BJ (cell line): Measurements from ENCODE around the gene CRACR2B. TPM values are rescaled to one million over a fixed set of nuclear protein-coding genes. Genes with fewer than 3 reads are reported as not detected.

Experiments used
- CTCF ChIA-PET: fragments of 350-600 bp; formaldehyde crosslinking; extraction: SDS; loops from one replicate; lab custom pipeline; 2021; ENCODE audit warnings: antibody characterized with exemption, inconsistent platforms; lab: Yijun Ruan, JAX
- POLR2A ChIA-PET: fragments of 300-600 bp; sonication (Branson Sonifier 250); formaldehyde crosslinking; extraction: SDS; loops from one replicate; lab custom pipeline; 2021; ENCODE audit warnings: antibody characterized with exemption; lab: Charles Lee
- DNase-seq: peaks from one replicate; pipeline ENCODE4 v3.0.0-alpha.2; 2011; ENCODE audit warnings: low read depth
- H3K27me3 ChIP-seq: 2 replicates; pipeline ENCODE4 v1.6.0; 2011; ENCODE audit warnings: low read length; ENCODE audit not compliant: control insufficient read depth, insufficient read depth
- H3K36me3 ChIP-seq: 2 replicates; pipeline ENCODE4 v1.5.1; 2011; ENCODE audit warnings: low read length; ENCODE audit not compliant: control insufficient read depth, insufficient read depth
- H3K4me3 ChIP-seq: 2 replicates; pipeline ENCODE4 v1.5.1; 2011; ENCODE audit warnings: low read depth, mild to moderate bottlenecking, control low read depth, low read length
- CTCF ChIP-seq: IDR thresholded peaks from 2 replicates; pipeline ENCODE4 v1.5.1; 2011; ENCODE audit warnings: low read depth, mild to moderate bottlenecking, control low read depth, inconsistent platforms, low read length, moderate library complexity; ENCODE audit not compliant: insufficient read depth
- polyA plus RNA-seq: library from polyadenylated mRNA; depleted of rRNA; stranded (reverse); fragments of >200 nt; gene quantifications from 2 replicates; pipeline ENCODE4 v1.2.3, GENCODE V29; 2011

Gene CRACR2B
- polyA plus RNA-seq, 1 experiment, result 0.16 TPM

- Histone ChIP-seq H3K36me3 (peaks cover 46% of the 10 kb centered on the region), H3K27me3 (no peaks in the 10 kb centered on the region), H3K4me3 (no peak overlapping the region)
- TF ChIP-seq CTCF, result no peak
- ChIA-PET POLR2A (no interaction called here), CTCF (interaction anchor here (0.7 to 1.3 kb wide), 2 partner anchors 20 to 59 kb away, joined by 3 read pairs; no protein-coding TSS in a partner anchor)
- DNase-seq, result no peak
Measured at GRCh38 chr11:839280-839623, 11.5 kb downstream of the CRACR2B start.

GRCh38 chr11:839875-840617 lies 12.3 kb downstream of the CRACR2B start:
- no peak for DNase-seq
- Histone ChIP-seq H3K4me3 (0 out of 2 replicates have a peak overlapping the region, but pooled peaks have one; percentile 3), H3K27me3 (no peaks in the 10 kb centered on the region), H3K36me3 (peaks cover 46% of the 10 kb centered on the region)
- TF ChIP-seq CTCF, result peak; percentile 47
- CTCF ChIA-PET, result interaction anchor here (0.6 to 1.8 kb wide), 5 partner anchors 10 to 58 kb away, joined by 3 to 8 read pairs (median 3); no protein-coding TSS in a partner anchor
- POLR2A ChIA-PET, result interaction anchor here (0.7 kb wide), 1 partner anchor 44 kb away, joined by 3 read pairs; no protein-coding TSS in a partner anchor

GRCh38 chr11:841981-842369 lies 14.3 kb downstream of the CRACR2B start:
- ChIA-PET CTCF (interaction anchor here (1.2 kb wide), 1 partner anchor 210 kb away, joined by 3 read pairs; no protein-coding TSS in a partner anchor), POLR2A (interaction anchor here (0.7 kb wide), 1 partner anchor 38 kb away, joined by 5 read pairs; no protein-coding TSS in a partner anchor)
- no peak for DNase-seq
- TF ChIP-seq CTCF, result no peak
- no peaks in the 10 kb centered on the region for H3K27me3 ChIP-seq
- H3K4me3 ChIP-seq, result peak overlapping the region; percentile 96
- peaks cover 38% of the 10 kb centered on the region for H3K36me3 ChIP-seq

GRCh38 chr11:842370-843002 lies 14.8 kb downstream of the CRACR2B start, which contains the start of the genes POLR2L and TSPAN4:
TSS of gene POLR2L (minus strand) at chr11:842529. CDS start at chr11:842508, 21 bp downstream.
TSS of gene TSPAN4 (plus strand) at chr11:842852. CDS start at chr11:850305, 7,453 bp downstream.
- CTCF ChIA-PET, result interaction anchor here (1.2 to 1.6 kb wide), 3 partner anchors 10 to 209 kb away, joined by 3 to 5 read pairs (median 4); partner anchors contain the start of gene CD151
- no peak for DNase-seq
- peak within 1 kb of the TSS; percentile 96 for H3K4me3 ChIP-seq
- H3K27me3 ChIP-seq, result no peaks in the 10 kb centered on the region
- POLR2A ChIA-PET, result interaction anchor here (0.6 to 2.0 kb wide), 3 partner anchors 9 to 26 kb away, joined by 3 to 32 read pairs (median 6); partner anchors contain the start of genes CD151 and PNPLA2
- TF ChIP-seq CTCF, result no peak
- H3K36me3 ChIP-seq, result peaks cover 33% of the 10 kb centered on the region
